Smooth muscle cell (in vitro differentiated cells): ENCODE results near the gene GALNT5. TPM values are rescaled to one million over a fixed set of nuclear protein-coding genes. Genes with fewer than 3 reads are reported as not detected.

ENCODE experiments used
- DNase-seq: peaks from one replicate; lab custom pipeline; 2025; ENCODE audit not compliant: unreplicated experiment; lab: John Stamatoyannopoulos, UW
- H2AFZ ChIP-seq: fragments of 200-600 bp; sonication (generic); 2 replicates; pipeline ENCODE4 v1.6.0; 2016; ENCODE audit warnings: antibody characterized with exemption, low read depth, mild to moderate bottlenecking
- H3F3A ChIP-seq: fragments of 200-600 bp; sonication (generic); 2 replicates; pipeline ENCODE4 v1.6.0; 2017; ENCODE audit warnings: antibody characterized with exemption, low read depth
- H3K27ac ChIP-seq: fragments of 200-600 bp; sonication (generic); 2 replicates; pipeline ENCODE4 v1.5.1; 2016; ENCODE audit warnings: low read depth, mild to moderate bottlenecking
- H3K27me3 ChIP-seq: fragments of 200-600 bp; sonication (generic); 2 replicates; pipeline ENCODE4 v1.6.1; 2016; ENCODE audit warnings: low read depth, mild to moderate bottlenecking
- H3K36me3 ChIP-seq: fragments of 200-600 bp; sonication (generic); 2 replicates; pipeline ENCODE4 v1.5.1; 2016; ENCODE audit warnings: low read depth
- H3K4me1 ChIP-seq: fragments of 200-600 bp; sonication (generic); 2 replicates; pipeline ENCODE4 v1.5.1; 2016; ENCODE audit warnings: low read depth
- H3K4me2 ChIP-seq: fragments of 200-600 bp; sonication (generic); 2 replicates; pipeline ENCODE4 v1.6.0; 2016; ENCODE audit warnings: mild to moderate bottlenecking
- H3K4me3 ChIP-seq: fragments of 200-600 bp; sonication (generic); 2 replicates; pipeline ENCODE4 v1.5.1; 2016; ENCODE audit warnings: mild to moderate bottlenecking
- H3K79me2 ChIP-seq: fragments of 200-600 bp; sonication (generic); 2 replicates; pipeline ENCODE4 v1.6.0; 2016; ENCODE audit warnings: low read depth, mild to moderate bottlenecking
- H3K9ac ChIP-seq: fragments of 200-600 bp; sonication (generic); 2 replicates; pipeline ENCODE4 v1.6.0; 2016; ENCODE audit warnings: low read depth
- H3K9me3 ChIP-seq: fragments of 200-600 bp; sonication (generic); replicated peaks from 2 replicates; pipeline ENCODE4 v1.5.1; 2016; ENCODE audit warnings: low read depth
- H4K20me1 ChIP-seq: fragments of 200-600 bp; sonication (generic); 2 replicates; pipeline ENCODE4 v1.6.0; 2016; ENCODE audit warnings: low read depth
- WGBS: methylation state at CpG from one replicate; pipeline ENCODE4 v1.1.7; 2016; ENCODE audit warnings: low lambda C conversion rate; 5-methylcytosine and 5-hydroxymethylcytosine counted together
- polyA plus RNA-seq: library from polyadenylated mRNA; unstranded; fragments of >200 nt; fragmentation: Nextera tagmentation; extraction: Ambion mirVana; gene quantifications from 2 replicates; pipeline ENCODE4 v1.2.1, GENCODE V29; 2016
- total RNA-seq: library from RNA; depleted of rRNA; stranded (reverse); fragments of >200 nt; gene quantifications from 2 replicates; pipeline ENCODE4 v1.2.3, GENCODE V29; 2014
- TF ChIP-seq, protein P1 (sequence below): fragments of 200-600 bp; sonication (generic); IDR thresholded peaks from 2 replicates; pipeline ENCODE4 v1.5.1; 2017; ENCODE audit warnings: borderline replicate concordance, mild to moderate bottlenecking, antibody characterized with exemption; ENCODE audit not compliant: insufficient read depth, poor library complexity, severe bottlenecking

The GALNT5 gene
- total and polyA plus RNA-seq, 2 experiments from 2014 or later: 1.8 to 2.0 TPM

DNA sequence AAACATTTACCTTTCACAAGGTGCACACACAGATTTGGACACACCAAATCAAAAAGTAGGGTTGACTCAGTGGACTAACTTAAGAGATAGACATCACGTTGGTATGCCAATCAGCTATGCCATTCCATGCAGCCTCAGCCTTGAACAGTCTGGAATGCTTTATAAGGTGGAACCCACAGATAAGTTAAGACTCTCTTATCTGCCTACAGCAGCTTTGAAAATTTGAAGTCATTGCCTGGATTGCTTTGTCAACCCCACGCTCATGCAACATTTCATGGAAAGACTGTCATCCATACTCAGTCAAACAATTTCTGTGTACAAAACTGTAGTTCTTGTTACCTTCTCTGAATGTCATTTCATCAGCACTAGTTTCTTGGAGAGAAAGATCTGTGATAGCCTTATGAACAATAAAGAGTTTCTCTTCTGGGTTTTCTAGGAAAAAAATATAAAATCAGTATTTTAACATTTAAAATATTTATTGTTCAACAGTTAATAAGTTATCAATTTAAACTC lies 66.9 kb downstream of the GALNT5 start:
- Histone ChIP-seq H3K9ac (no peak overlapping the region), H3K4me3 (no peak overlapping the region), H3K36me3 (no peaks in the 10 kb centered on the region), H3K4me1 (peaks cover 47% of the 10 kb centered on the region), H2AFZ (no peak overlapping the region), H3K79me2 (no peaks in the 10 kb centered on the region), H3F3A (no peaks in the 10 kb centered on the region), H3K27me3 (peaks cover 10% of the 10 kb centered on the region), H4K20me1 (no peaks in the 10 kb centered on the region), H3K4me2 (no peak overlapping the region), H3K27ac (no peak overlapping the region), H3K9me3 (no peaks in the 10 kb centered on the region)
- no peak for DNase-seq
- TF ChIP-seq, protein P1, sequence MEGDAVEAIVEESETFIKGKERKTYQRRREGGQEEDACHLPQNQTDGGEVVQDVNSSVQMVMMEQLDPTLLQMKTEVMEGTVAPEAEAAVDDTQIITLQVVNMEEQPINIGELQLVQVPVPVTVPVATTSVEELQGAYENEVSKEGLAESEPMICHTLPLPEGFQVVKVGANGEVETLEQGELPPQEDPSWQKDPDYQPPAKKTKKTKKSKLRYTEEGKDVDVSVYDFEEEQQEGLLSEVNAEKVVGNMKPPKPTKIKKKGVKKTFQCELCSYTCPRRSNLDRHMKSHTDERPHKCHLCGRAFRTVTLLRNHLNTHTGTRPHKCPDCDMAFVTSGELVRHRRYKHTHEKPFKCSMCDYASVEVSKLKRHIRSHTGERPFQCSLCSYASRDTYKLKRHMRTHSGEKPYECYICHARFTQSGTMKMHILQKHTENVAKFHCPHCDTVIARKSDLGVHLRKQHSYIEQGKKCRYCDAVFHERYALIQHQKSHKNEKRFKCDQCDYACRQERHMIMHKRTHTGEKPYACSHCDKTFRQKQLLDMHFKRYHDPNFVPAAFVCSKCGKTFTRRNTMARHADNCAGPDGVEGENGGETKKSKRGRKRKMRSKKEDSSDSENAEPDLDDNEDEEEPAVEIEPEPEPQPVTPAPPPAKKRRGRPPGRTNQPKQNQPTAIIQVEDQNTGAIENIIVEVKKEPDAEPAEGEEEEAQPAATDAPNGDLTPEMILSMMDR: no peak
- 47% methylated on average over 2 of the region's 2 CpGs for WGBS

DNA sequence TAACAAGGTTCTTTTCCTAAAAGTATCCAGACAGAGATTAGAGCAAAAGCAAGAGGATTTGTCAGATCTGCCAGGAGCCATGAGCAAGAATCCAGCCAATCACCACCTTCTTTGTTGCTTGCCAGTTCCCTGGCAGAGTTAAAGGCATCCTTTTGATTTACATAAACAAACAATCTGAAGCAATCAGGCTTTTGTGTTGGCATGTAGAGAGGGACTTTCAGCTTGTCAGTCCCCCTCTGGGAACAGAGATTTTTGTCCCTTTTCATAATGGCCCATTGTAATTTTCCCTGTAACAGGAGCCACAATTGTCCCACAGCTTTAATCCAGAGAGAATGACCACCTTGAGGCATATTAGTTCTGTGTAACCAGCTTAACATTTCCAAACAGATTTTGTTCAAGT lies 68.3 kb downstream of the GALNT5 start, which contains the start of gene ERMN:
ERMN (minus strand) TSS at position 39 of the 400 bp plus-strand sequence. CDS start 182 bp downstream, outside the sequence.
- Histone ChIP-seq H3K79me2 (no peaks in the 10 kb centered on the region), H3K36me3 (no peaks in the 10 kb centered on the region), H3K27ac (no peak within 1 kb of the TSS), H3K4me1 (peaks cover 37% of the 10 kb centered on the region), H3K9ac (no peak within 1 kb of the TSS), H3K4me2 (no peak within 1 kb of the TSS), H2AFZ (no peak within 1 kb of the TSS), H3K27me3 (peaks cover 4% of the 10 kb centered on the region), H3F3A (no peaks in the 10 kb centered on the region), H3K9me3 (no peaks in the 10 kb centered on the region), H4K20me1 (no peaks in the 10 kb centered on the region), H3K4me3 (no peak within 1 kb of the TSS)
- TF ChIP-seq, protein P1: no peak
- no peak for DNase-seq

DNA sequence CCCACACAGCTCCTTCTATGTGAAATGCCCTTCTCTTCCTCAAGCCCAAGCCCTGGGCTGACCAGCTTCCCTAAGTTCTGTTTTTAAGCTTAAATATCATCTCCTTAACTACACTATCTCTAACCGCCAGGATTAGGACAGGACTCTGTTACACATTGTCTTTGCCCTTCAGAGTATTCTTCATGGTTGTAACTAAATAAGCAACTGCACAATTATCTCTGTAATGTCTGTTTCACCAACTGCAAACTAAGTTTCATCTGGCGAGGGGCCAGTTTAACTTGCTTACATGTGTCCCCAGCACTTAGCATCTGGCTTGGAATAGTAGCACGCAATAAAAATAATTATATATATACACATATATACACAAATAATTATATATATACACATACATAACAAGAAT lies 69.2 kb downstream of the GALNT5 start:
- TF ChIP-seq, protein P1: no peak
- Histone ChIP-seq H3K4me2 (no peak overlapping the region), H2AFZ (no peak overlapping the region), H3K4me1 (peaks cover 28% of the 10 kb centered on the region), H3K27me3 (no peaks in the 10 kb centered on the region), H3K4me3 (no peak overlapping the region), H3K9ac (no peak overlapping the region), H3K79me2 (no peaks in the 10 kb centered on the region), H3K9me3 (no peaks in the 10 kb centered on the region), H3K27ac (no peak overlapping the region), H4K20me1 (no peaks in the 10 kb centered on the region), H3K36me3 (no peaks in the 10 kb centered on the region), H3F3A (no peaks in the 10 kb centered on the region)
- 73% methylated on average over 3 of the region's 3 CpGs for WGBS
- DNase-seq: no peak

DNA sequence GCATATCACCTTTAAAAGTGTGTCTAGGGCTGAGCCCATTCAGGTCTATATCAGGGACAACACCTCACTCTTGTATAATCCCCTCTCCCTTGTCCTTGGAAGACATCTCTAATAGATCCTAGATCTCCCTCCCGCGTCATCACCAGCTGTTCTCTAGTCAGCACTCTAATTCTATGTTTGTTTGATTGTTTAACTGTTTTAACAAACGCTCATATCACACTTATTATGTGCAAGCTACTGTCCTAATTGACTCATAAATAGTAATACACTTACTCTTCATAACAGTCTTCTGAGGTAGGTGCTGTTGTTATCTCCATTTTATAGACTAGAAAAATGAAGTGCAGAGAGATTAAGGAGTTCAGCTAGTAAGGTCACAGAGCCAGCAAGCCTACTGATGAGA lies 69.7 kb downstream of the GALNT5 start:
- Histone ChIP-seq H3K4me3 (no peak overlapping the region), H3K36me3 (no peaks in the 10 kb centered on the region), H3K4me2 (no peak overlapping the region), H3K9me3 (no peaks in the 10 kb centered on the region), H3K27ac (no peak overlapping the region), H3K4me1 (peaks cover 24% of the 10 kb centered on the region), H3K79me2 (no peaks in the 10 kb centered on the region), H3F3A (no peaks in the 10 kb centered on the region), H2AFZ (no peak overlapping the region), H4K20me1 (no peaks in the 10 kb centered on the region), H3K27me3 (peaks cover 1% of the 10 kb centered on the region), H3K9ac (no peak overlapping the region)
- DNase-seq: no peak
- TF ChIP-seq, protein P1: no peak
- 82% methylated on average over 3 of the region's 3 CpGs for WGBS
